K562 (cell line): ENCODE data around the gene EMP2. TPM values are rescaled to one million over a fixed set of nuclear protein-coding genes. Genes with fewer than 3 reads are reported as not detected.

Source experiments
- ATAC-seq: fragments of 200-7000 bp; cut with Tn5 transposase; 3 replicates; pipeline ENCODE4 v1.9.1; 2020; ENCODE audit warnings: moderate library complexity
- BruUV-seq: library from RNA; stranded (reverse); fragments of 400-500 nt; replicated peaks from 2 replicates; lab custom pipeline; 2021; lab: Mats Ljungman, UMichigan
- CTCF ChIA-PET: fragments of 300-600 bp; formaldehyde crosslinking; extraction: SDS; loops from one replicate; lab custom pipeline; 2021; ENCODE audit warnings: low intra/inter-chr PET ratio; lab: Yijun Ruan, JAX
- POLR2A ChIA-PET: fragments of 300-600, 350-650 bp; sonication (Branson Sonifier 250); formaldehyde crosslinking; extraction: SDS; loops from one replicate; lab custom pipeline; 2021; ENCODE audit warnings: antibody characterized with exemption, inconsistent platforms; lab: Yijun Ruan, JAX
- DNase-seq, 4 experiments: peaks; one replicate each; pipeline versions ENCODE4 v3.0.0 to v3.0.0-alpha.2; 2011 to 2018; ENCODE audit warnings: low spot score in 3 of 4, mixed read lengths in 3 of 4; ENCODE audit errors: extremely low read depth in 1 of 4
- FAIRE-seq: peaks from 2 replicates; lab custom pipeline; 2011; peaks lifted over from hg19 to GRCh38; lab: Jason Lieb, UNC
- H2AFZ ChIP-seq: 2 replicates; pipeline ENCODE4 v1.6.0; 2011; ENCODE audit warnings: low read depth, low read length, control low read depth, inconsistent platforms
- H3K27ac ChIP-seq: fragments of 200-600 bp; 3 replicates; pipeline ENCODE4 v1.8.0; 2011; ENCODE audit warnings: low read depth, mild to moderate bottlenecking, control low read depth, inconsistent platforms, low read length, moderate library complexity, mixed read lengths; ENCODE audit errors: extremely low read depth
- H3K27me3 ChIP-seq, 2 experiments: fragments of 300-600 bp in 1 of 2; 2 replicates in 1 of 2; 3 replicates in 1 of 2; pipeline versions ENCODE4 v1.6.0 to v1.8.0; 2011; ENCODE audit warnings: inconsistent platforms in 2 of 2, low read length in 2 of 2, mild to moderate bottlenecking in 1 of 2, mixed read lengths in 1 of 2, moderate library complexity in 1 of 2; ENCODE audit not compliant: control insufficient read depth in 2 of 2, insufficient read depth in 2 of 2
- H3K36me3 ChIP-seq: fragments of 300-600 bp; 3 replicates; pipeline ENCODE4 v1.8.0; 2011; ENCODE audit warnings: mild to moderate bottlenecking, low read length, inconsistent platforms; ENCODE audit not compliant: control insufficient read depth, insufficient read depth
- H3K4me1 ChIP-seq, 2 experiments: fragments of 200-600 bp in 1 of 2; replicated peaks in 1 of 2; 2 replicates in 1 of 2; 3 replicates in 1 of 2; pipeline versions ENCODE4 v1.5.1 to v1.8.0; 2011; ENCODE audit warnings: inconsistent platforms in 2 of 2, low read length in 2 of 2, mild to moderate bottlenecking in 1 of 2, mixed read lengths in 1 of 2, moderate library complexity in 1 of 2; ENCODE audit not compliant: control insufficient read depth in 2 of 2, insufficient read depth in 2 of 2
- H3K4me2 ChIP-seq: 2 replicates; pipeline ENCODE4 v1.6.1; 2011; ENCODE audit warnings: low read length, control low read depth, inconsistent platforms, mixed read lengths; ENCODE audit not compliant: insufficient read depth
- H3K4me3 ChIP-seq: fragments of 200-600 bp; sonication (generic), shearing (Covaris generic); 2 replicates; pipeline ENCODE4 v1.5.1; 2016; ENCODE audit warnings: control low read depth, inconsistent platforms
- H3K79me2 ChIP-seq: fragments of 200-600 bp; 3 replicates; pipeline ENCODE4 v1.8.0; 2011; ENCODE audit warnings: low read length, inconsistent platforms; ENCODE audit not compliant: control insufficient read depth, insufficient read depth
- H3K9ac ChIP-seq, 2 experiments: 2 replicates each; pipeline versions ENCODE4 v1.6.0 to v1.6.1; 2011; ENCODE audit warnings: low read depth in 2 of 2, low read length in 2 of 2, control low read depth in 1 of 2, inconsistent platforms in 1 of 2, mild to moderate bottlenecking in 1 of 2, mixed read lengths in 1 of 2; ENCODE audit not compliant: insufficient read depth in 1 of 2
- H3K9me1 ChIP-seq: one replicate; pipeline ENCODE4 v1.6.0; 2011; ENCODE audit warnings: inconsistent platforms, mild to moderate bottlenecking, low read length, moderate library complexity; ENCODE audit not compliant: control insufficient read depth, insufficient read depth
- H3K9me3 ChIP-seq: replicated peaks from 2 replicates; pipeline ENCODE4 v1.5.1; 2011; ENCODE audit warnings: low read depth, low read length, inconsistent platforms; ENCODE audit not compliant: control insufficient read depth, insufficient read depth
- H4K20me1 ChIP-seq: replicated peaks from 2 replicates; pipeline ENCODE4 v1.6.1; 2011; ENCODE audit warnings: low read length, inconsistent platforms, mixed read lengths; ENCODE audit not compliant: control insufficient read depth, insufficient read depth
- ZC3H8 ChIP-seq: fragments of 450-650 bp; IDR thresholded peaks from 2 replicates; pipeline ENCODE4 v1.6.1; 2017
- ZNF263 ChIP-seq: sonication (generic); formaldehyde crosslinking; IDR thresholded peaks from 2 replicates; pipeline ENCODE4 v1.8.0; 2022; ENCODE audit warnings: mild to moderate bottlenecking, missing genetic modification reagents, borderline replicate concordance
- WGBS: fragments of 100-300 bp; shearing (Covaris generic); methylation state at CpG from one replicate; pipeline ENCODE4 v1.1.6; 2016; ENCODE audit warnings: low coverage, mixed read lengths; ENCODE audit not compliant: insufficient coverage; ENCODE audit errors: missing lambda C conversion rate; 5-methylcytosine and 5-hydroxymethylcytosine counted together
- in situ Hi-C: fragments of 300-500 bp; cut with MboI; formaldehyde crosslinking; loops from 4 replicates; pipeline ENCODE4 v1.15.0; 2018; ENCODE audit warnings: inconsistent platforms, mixed read lengths
- intact Hi-C: fragments of 100-400 bp; cut with micrococcal nuclease; formaldehyde crosslinking; loops from 2 replicates; pipeline ENCODE4 v1.14.2; 2022
- polyA plus RNA-seq, 8 experiments: library from polyadenylated mRNA; depleted of rRNA in 4 of 8; stranded (reverse) in 5 of 8; unstranded in 3 of 8; fragments of >200 nt; fragmentation: Nextera tagmentation in 2 of 8; fragmentation: Illumina TruSeq in 1 of 8; extraction: Ambion mirVana in 2 of 8; extraction: Trizol in 1 of 8; gene quantifications; 2 replicates each; pipeline versions ENCODE4 v1.2.1 to v1.2.3, GENCODE V29; 2011 to 2014; ENCODE audit warnings: inconsistent platforms in 1 of 8, missing spikeins in 1 of 8
- total RNA-seq, 7 experiments: library from RNA; depleted of rRNA in 6 of 7; stranded (reverse); fragments of >200 nt in 6 of 7; fragmentation: Illumina TruSeq in 2 of 7; extraction: Trizol in 2 of 7; gene quantifications; 2 replicates each; pipeline versions ENCODE4 v1.2.1 to v1.2.3, GENCODE V29; 2011 to 2021; ENCODE audit warnings: low replicate concordance in 1 of 7

The EMP2 gene
- total and polyA plus RNA-seq, 9 of the 15 experiments (the other 6 are each of a cell fraction or from before 2014, with no cell fraction given): 0.73 to 6.2 (median 3.1) TPM

GRCh38 chr16:10565167-10565566 is 15.2 kb downstream of the EMP2 start:
- CTCF ChIA-PET: no interaction called here
- no peak for FAIRE-seq
- Histone ChIP-seq H3K36me3 (no peaks in the 10 kb centered on the region), H4K20me1 (0 out of 2 replicates have a peak, but pooled peaks cover 6% of the 10 kb centered on the region), H3K27me3 (peaks cover 5 to 41% of the 10 kb centered on the region in 2 experiments; a peak in 3 of 5 replicates), H3K9me3 (no peaks in the 10 kb centered on the region), H3K79me2 (no peaks in the 10 kb centered on the region), H3K27ac (no peak overlapping the region)
- BruUV-seq: no TSS peak
- in situ Hi-C loops: no loop called here
- TF ChIP-seq ZC3H8: no peak
- TF ChIP-seq, all 486 proteins: peak for 0
- intact Hi-C loops: no loop called here
- no peaks in the 10 kb centered on the region for H3K9me1 ChIP-seq
- no peaks in the 10 kb centered on the region for H3K4me1 ChIP-seq
- H3K9ac ChIP-seq: no peak overlapping the region
- POLR2A ChIA-PET: no interaction called here
- H3K4me2 ChIP-seq: no peak overlapping the region
- ATAC-seq (no peak), DNase-seq (no peak)
- H3K4me3 ChIP-seq: no peak overlapping the region
- H2AFZ ChIP-seq: no peak overlapping the region
- WGBS: under 1% methylated on average over 5 of the region's 5 CpGs

GRCh38 chr16:10564591-10564990 is 15.8 kb downstream of the EMP2 start:
- Histone ChIP-seq H3K9ac (no peak overlapping the region), H4K20me1 (0 out of 2 replicates have a peak, but pooled peaks cover 6% of the 10 kb centered on the region), H2AFZ (no peak overlapping the region), H3K36me3 (no peaks in the 10 kb centered on the region), H3K4me2 (no peak overlapping the region), H3K27me3 (peaks cover 5 to 42% of the 10 kb centered on the region in 2 experiments; a peak in 3 of 5 replicates), H3K4me1 (no peaks in the 10 kb centered on the region), H3K9me3 (no peaks in the 10 kb centered on the region), H3K79me2 (no peaks in the 10 kb centered on the region), H3K9me1 (no peaks in the 10 kb centered on the region), H3K27ac (no peak overlapping the region), H3K4me3 (no peak overlapping the region)
- no peak for ATAC-seq
- CTCF ChIA-PET: no interaction called here
- 3% methylated on average over 4 of the region's 5 CpGs for WGBS
- POLR2A ChIA-PET: no interaction called here
- no TSS peak for BruUV-seq
- intact Hi-C loops (no loop called here), in situ Hi-C loops (no loop called here)
- no peak for DNase-seq
- no peak for TF ChIP-seq ZNF263 (CRISPR knock-in tag)
- no peak for FAIRE-seq
